ENCODE results near the gene VEPH1. TPM values are rescaled to one million over a fixed set of nuclear protein-coding genes. Genes with fewer than 3 reads are reported as not detected.

VEPH1 gene
- total RNA-seq, 1 donor: 23.2 TPM

DNA sequence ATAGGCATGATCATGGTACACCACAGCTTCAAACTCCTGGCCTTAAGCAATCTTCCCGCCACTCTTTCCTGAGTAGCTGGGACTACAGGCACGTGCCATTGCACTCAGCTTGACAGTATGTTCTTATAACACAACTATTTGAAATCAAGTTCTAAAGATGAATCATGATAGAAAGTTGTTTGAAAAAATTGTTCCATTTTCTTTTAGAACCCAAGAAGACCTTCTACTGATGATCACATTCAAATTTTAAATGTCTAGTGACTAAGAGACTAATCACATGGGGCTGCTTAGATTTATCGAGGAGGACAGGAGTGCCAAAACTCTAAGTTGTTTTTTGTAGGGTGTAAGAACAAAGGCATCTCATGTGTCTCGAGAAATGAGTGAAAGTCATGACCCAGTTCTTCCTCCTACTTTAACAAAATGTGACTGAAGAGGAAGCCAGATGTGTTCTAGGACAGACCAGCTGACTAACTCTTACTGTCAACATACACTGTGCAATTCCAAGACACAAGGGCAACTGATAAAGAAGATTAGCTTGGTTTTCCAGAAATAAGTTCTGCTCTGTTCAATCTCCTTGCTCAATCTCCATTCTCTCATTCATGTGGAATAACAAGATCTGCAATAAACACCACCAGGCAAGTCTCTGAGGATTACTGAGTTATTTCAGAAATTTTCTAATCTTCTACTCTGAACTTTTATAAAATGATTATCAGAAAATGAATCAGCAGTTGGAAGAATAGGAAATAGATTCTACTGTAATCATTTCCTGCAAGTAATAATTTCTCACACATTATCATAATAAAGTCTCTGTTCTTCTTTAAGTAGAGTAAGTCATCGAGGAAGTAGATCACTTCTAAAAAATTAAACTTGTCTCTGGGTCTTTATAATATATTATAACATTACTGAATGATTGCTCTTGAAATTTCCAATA lies 220.7 kb downstream of the VEPH1 start:
- H3K27ac ChIP-seq (ENCODE audit: low read depth, low read length): peak overlapping the region; percentile 65
- peaks cover 7% of the 10 kb centered on the region for H3K36me3 ChIP-seq (ENCODE audit: insufficient read depth, low read length)
- no peaks in the 10 kb centered on the region for H3K27me3 ChIP-seq (ENCODE audit: insufficient read depth, low read length)
- H2AFZ ChIP-seq (ENCODE audit: low read length): no peak overlapping the region
- DNase-seq (ENCODE audit: insufficient read length, low spot score, missing footprints): peak; percentile 82
- no peaks in the 10 kb centered on the region for H3K9me3 ChIP-seq (ENCODE audit: low read depth, low read length)
- H3K4me3 ChIP-seq (ENCODE audit: insufficient read depth, low read length): no peak overlapping the region
- H3K4me2 ChIP-seq (ENCODE audit: insufficient read depth, low read length): peak overlapping the region; percentile 2
- H4K20me1 ChIP-seq (ENCODE audit: insufficient read depth, low read length): no peaks in the 10 kb centered on the region
- no peak for TF ChIP-seq CTCF (IDR thresholded peaks at IDR 0.05; ENCODE audit: extremely low read depth, low read depth, low read length)
- H3K79me2 ChIP-seq (ENCODE audit: insufficient read depth, low read length): no peaks in the 10 kb centered on the region
- H3K4me1 ChIP-seq (ENCODE audit: insufficient read depth, low read length): peaks cover 47% of the 10 kb centered on the region

- Histone ChIP-seq H3K27ac (ENCODE audit: low read depth, low read length) (no peak overlapping the region), H3K9me3 (ENCODE audit: low read depth, low read length) (no peaks in the 10 kb centered on the region), H3K4me2 (ENCODE audit: insufficient read depth, low read length) (no peak overlapping the region), H2AFZ (ENCODE audit: low read length) (no peak overlapping the region), H3K79me2 (ENCODE audit: insufficient read depth, low read length) (no peaks in the 10 kb centered on the region), H3K36me3 (ENCODE audit: insufficient read depth, low read length) (peaks cover 7% of the 10 kb centered on the region), H3K27me3 (ENCODE audit: insufficient read depth, low read length) (no peaks in the 10 kb centered on the region), H3K4me3 (ENCODE audit: insufficient read depth, low read length) (no peak overlapping the region), H4K20me1 (ENCODE audit: insufficient read depth, low read length) (no peaks in the 10 kb centered on the region), H3K4me1 (ENCODE audit: insufficient read depth, low read length) (peaks cover 52% of the 10 kb centered on the region)
- DNase-seq (ENCODE audit: insufficient read length, low spot score, missing footprints): no peak
- no peak for TF ChIP-seq CTCF (IDR thresholded peaks at IDR 0.05; ENCODE audit: extremely low read depth, low read depth, low read length)
Measured at GRCh38 chr3:157280786-157281185, 222.4 kb downstream of the VEPH1 start.

DNA sequence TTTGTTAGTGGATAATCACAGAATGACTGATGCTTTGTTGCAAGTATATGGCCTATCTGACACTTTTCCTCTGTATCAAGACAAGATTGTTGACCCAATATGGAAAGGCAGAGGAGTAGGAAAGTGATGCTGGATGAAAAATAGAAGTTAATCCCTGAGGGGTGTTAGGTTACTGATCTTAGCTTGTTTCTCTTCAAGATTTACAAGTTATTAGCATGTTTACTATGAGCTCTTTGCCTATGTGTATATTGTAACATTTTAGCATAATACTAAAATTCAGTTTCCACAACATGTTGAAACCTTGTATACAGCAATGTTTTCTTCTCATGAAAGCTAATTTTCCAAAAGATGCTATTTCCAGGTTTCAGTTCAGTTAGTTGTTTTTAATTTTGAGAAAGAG lies 222.9 kb downstream of the VEPH1 start:
- Histone ChIP-seq H3K4me1 (ENCODE audit: insufficient read depth, low read length) (peaks cover 53% of the 10 kb centered on the region), H3K79me2 (ENCODE audit: insufficient read depth, low read length) (no peaks in the 10 kb centered on the region), H3K4me3 (ENCODE audit: insufficient read depth, low read length) (no peak overlapping the region), H2AFZ (ENCODE audit: low read length) (no peak overlapping the region), H3K36me3 (ENCODE audit: insufficient read depth, low read length) (peaks cover 3% of the 10 kb centered on the region), H4K20me1 (ENCODE audit: insufficient read depth, low read length) (no peaks in the 10 kb centered on the region), H3K27ac (ENCODE audit: low read depth, low read length) (no peak overlapping the region), H3K27me3 (ENCODE audit: insufficient read depth, low read length) (no peaks in the 10 kb centered on the region), H3K9me3 (ENCODE audit: low read depth, low read length) (no peaks in the 10 kb centered on the region), H3K4me2 (ENCODE audit: insufficient read depth, low read length) (no peak overlapping the region)
- no peak for DNase-seq (ENCODE audit: insufficient read length, low spot score, missing footprints)
- TF ChIP-seq CTCF (IDR thresholded peaks at IDR 0.05; ENCODE audit: extremely low read depth, low read depth, low read length): no peak

DNA sequence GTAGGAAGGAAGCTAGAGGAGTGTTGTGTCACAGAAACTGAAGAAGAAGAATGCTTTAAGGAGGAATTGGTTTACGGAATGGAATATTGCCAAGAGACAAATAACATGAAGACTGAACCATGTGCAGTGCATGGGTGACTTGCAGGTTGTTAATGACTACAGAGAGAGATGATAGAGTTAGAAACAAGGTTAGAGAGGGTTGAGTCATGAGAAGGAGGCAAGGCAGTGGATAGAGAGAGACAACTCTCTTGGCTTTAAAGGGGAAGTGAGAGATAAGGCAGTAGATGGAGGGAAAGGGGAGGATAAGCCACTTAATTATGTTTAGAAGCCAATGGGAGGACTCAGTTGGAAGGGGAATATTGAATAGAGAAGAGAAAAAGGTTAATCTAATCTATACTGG lies 224.0 kb downstream of the VEPH1 start:
- no peaks in the 10 kb centered on the region for H3K27me3 ChIP-seq (ENCODE audit: insufficient read depth, low read length)
- H2AFZ ChIP-seq (ENCODE audit: low read length): no peak overlapping the region
- H3K27ac ChIP-seq (ENCODE audit: low read depth, low read length): no peak overlapping the region
- no peaks in the 10 kb centered on the region for H3K79me2 ChIP-seq (ENCODE audit: insufficient read depth, low read length)
- no peak for DNase-seq (ENCODE audit: insufficient read length, low spot score, missing footprints)
- H4K20me1 ChIP-seq (ENCODE audit: insufficient read depth, low read length): no peaks in the 10 kb centered on the region
- H3K4me2 ChIP-seq (ENCODE audit: insufficient read depth, low read length): no peak overlapping the region
- peaks cover 3% of the 10 kb centered on the region for H3K36me3 ChIP-seq (ENCODE audit: insufficient read depth, low read length)
- no peaks in the 10 kb centered on the region for H3K9me3 ChIP-seq (ENCODE audit: low read depth, low read length)
- TF ChIP-seq CTCF (IDR thresholded peaks at IDR 0.05; ENCODE audit: extremely low read depth, low read depth, low read length): no peak
- H3K4me1 ChIP-seq (ENCODE audit: insufficient read depth, low read length): peaks cover 49% of the 10 kb centered on the region
- no peak overlapping the region for H3K4me3 ChIP-seq (ENCODE audit: insufficient read depth, low read length)
